Fibroblast of mammary gland (primary cell): ENCODE results near the gene UGGT2.
A peak's percentile ranks its signal among the peaks of the same experiment; 100 is the strongest.
"Not testable (repeated sequence)": the region's sequence is repeated elsewhere in the genome, so short reads cannot be mapped to it uniquely, and the experiment has no call there.

Experiments used
- DNase-seq: peaks from one replicate; pipeline ENCODE4 v3.0.0-alpha.2; 2010; ENCODE audit warnings: low read depth
- H3K4me3 ChIP-seq: 2 replicates; pipeline ENCODE4 v1.5.1; 2011; ENCODE audit warnings: low read depth, mild to moderate bottlenecking, low read length, moderate library complexity; ENCODE audit not compliant: control insufficient read depth
- TF ChIP-seq, protein P1 (sequence below): conservative IDR thresholded peaks from 2 replicates; pipeline ENCODE4 v1.5.1; 2011; ENCODE audit warnings: low read depth, low read length, inconsistent platforms; ENCODE audit not compliant: control insufficient read depth, insufficient read depth

UGGT2 gene

DNA sequence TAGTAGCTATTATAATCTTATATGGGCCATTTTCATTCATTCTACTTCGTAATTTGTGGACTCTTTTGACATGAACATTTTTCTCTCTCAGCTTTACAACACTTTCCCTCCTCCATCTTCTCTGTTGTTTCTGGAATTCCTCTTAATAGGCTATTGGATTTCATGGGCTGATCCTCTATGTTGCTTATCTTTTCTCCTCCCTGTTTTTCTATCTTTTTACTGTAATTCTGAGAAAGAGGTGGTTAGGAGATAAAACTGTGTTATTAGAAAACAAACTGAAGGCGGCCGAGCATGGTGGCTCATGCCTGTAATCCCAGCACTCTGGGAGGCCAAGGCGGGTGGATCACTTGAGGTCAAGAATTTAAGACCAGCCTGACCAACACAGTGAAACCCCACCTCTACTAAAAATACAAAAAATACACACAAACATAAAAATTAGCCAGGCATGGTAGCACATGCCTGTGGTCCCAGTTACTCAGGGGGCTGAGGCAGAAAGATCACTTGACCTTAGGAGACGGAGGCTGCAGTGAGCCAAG, 188.1 kb downstream of the UGGT2 start:
- H3K4me3 ChIP-seq, result no peak overlapping the region
- TF ChIP-seq, protein P1, sequence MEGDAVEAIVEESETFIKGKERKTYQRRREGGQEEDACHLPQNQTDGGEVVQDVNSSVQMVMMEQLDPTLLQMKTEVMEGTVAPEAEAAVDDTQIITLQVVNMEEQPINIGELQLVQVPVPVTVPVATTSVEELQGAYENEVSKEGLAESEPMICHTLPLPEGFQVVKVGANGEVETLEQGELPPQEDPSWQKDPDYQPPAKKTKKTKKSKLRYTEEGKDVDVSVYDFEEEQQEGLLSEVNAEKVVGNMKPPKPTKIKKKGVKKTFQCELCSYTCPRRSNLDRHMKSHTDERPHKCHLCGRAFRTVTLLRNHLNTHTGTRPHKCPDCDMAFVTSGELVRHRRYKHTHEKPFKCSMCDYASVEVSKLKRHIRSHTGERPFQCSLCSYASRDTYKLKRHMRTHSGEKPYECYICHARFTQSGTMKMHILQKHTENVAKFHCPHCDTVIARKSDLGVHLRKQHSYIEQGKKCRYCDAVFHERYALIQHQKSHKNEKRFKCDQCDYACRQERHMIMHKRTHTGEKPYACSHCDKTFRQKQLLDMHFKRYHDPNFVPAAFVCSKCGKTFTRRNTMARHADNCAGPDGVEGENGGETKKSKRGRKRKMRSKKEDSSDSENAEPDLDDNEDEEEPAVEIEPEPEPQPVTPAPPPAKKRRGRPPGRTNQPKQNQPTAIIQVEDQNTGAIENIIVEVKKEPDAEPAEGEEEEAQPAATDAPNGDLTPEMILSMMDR, result no peak
- no peak for DNase-seq

DNA sequence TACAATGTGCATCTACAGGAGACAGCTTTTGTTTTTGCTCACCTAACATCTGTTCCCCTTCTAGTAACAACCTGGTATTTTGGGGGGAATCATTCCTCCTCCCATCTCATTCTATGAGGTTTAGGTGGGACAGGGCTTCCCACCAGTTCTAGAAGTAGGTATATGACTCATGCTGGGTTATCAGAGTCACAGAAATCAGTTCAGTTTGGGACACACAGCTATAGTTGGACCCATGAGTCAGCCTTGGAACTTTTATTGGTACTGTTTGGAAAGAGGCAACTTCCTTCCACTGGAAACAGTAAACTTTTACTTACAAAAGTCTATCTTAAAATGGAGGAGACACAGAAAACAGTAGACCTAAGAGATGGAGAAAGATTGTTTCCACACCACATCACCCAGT, 190.8 kb downstream of the UGGT2 start:
- H3K4me3 ChIP-seq, result no peak overlapping the region
- DNase-seq, result peak; percentile 2
- TF ChIP-seq, protein P1, result no peak

DNA sequence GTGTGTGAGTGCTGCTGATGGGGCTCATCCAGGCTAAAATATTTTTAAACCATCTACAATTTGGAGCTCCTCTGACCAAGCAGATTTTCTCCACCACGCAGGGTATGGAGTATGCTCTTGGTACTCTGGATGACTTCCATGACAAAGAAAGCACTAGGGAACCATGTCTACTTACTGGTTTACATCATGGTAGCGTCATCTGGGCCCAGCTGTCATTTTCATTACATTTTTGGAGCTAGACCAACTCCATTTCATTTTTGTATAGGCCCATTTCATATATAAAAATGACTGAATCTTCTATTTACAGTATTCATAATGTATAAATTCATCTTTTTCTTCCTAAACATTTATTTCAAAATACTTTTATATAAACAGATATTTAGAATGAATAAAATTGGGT, 191.9 kb downstream of the UGGT2 start:
- TF ChIP-seq, protein P1, result no peak
- no peak overlapping the region for H3K4me3 ChIP-seq
- no peak for DNase-seq

DNA sequence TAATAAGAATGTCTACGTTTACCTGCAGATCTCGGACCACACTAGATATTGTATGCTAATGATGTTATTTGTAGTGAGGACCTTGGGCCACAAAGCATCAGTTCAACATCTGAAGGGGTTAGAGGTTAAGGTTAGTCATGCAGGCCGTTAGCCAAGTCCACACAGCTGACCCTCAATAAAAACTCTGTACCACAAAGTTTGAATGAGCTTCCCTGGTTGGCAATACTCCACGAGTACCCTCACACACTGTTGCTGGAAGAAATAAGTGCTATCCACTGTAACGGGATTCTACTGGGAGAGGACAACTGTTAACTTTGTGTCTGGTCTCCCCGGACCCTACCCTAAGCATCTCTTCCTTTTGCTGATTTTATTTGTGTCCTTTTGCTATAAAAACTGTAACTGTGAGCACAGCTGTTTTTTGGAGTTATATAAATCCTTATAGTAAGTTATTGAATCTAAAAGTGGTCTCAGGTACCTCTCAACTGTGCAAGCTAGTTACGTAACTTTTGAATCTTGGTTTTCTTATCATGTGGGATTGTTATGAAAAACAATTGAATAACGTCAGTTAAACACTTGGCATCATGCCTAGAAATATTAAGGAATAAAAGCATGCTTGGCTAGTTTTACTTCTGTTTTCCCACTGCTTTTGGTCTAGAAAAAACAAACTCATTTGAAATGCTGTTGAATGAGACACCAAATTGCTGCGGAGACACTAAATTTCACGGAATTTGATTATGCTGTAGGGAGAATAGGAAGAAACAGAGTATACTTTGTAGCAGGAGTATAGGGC, 194.7 kb downstream of the UGGT2 start:
- no peak overlapping the region for H3K4me3 ChIP-seq
- TF ChIP-seq, protein P1, result no peak
- peak; percentile 34 for DNase-seq

DNA sequence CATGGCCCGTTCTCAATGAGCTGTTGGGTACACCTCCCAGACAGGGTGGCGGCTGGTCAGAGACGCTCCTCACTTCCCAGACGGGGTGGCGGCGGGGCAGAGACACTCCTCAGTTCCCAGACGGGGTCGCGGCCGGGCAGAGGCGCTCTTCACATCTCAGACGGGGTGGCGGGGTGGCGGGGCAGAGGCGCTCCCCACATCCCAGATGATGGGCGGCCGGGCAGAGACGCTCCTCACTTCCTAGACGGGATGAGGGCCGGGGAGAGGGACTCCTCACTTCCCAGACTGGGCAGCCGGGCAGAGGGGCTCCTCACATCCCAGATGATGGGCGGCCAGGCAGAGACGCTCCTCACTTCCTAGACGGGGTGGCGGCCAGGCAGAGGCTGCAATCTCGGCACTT, 207.5 kb downstream of the UGGT2 start:
- not testable (repeated sequence) for DNase-seq, H3K4me3 ChIP-seq

DNA sequence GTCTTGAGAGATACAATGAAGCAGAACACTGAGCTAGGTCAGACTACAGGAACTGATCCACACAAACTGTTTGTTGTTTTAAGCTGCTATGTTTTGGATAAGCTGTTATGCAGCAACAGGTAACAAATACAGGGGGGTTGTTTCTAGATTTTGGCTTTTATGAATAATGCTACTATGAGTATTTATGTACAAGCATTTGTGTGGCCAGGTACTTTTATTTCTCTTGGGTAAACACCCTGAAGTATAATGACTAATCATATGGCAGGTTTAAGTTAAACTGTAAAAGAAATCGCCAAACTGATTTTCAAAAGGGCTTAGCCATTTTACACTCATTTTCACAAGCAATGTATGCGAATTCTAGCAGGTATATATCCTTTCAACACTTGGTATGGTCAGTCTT, 210.3 kb downstream of the UGGT2 start:
- TF ChIP-seq, protein P1, result no peak
- no peak for DNase-seq
- no peak overlapping the region for H3K4me3 ChIP-seq

DNA sequence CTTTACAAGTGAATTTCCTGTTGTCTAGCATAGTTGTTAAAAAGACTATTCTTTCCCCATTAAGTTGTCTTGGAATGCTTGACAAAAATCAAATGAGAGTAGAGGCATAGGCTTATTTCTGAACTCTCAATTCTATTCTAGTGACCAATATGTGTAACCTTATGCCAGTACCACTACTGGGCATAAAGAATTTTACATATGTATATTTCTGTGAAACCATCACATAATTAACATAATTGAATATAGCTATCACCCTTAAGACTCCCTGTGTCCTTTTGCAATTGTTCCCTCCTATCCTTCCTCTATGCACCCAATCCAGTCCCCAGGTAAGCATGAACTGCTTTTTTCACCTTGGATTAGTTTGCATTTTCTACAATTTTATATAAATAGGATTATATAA, 211.3 kb downstream of the UGGT2 start:
- H3K4me3 ChIP-seq, result no peak overlapping the region
- TF ChIP-seq, protein P1, result no peak
- DNase-seq, result no peak
